Tongue (tissue), 2 donors: Measurements from ENCODE around the gene RAD51. TPM values are rescaled to one million over a fixed set of nuclear protein-coding genes. Genes with fewer than 3 reads are reported as not detected.
"Not testable (repeated sequence)": the region's sequence is repeated elsewhere in the genome, so short reads cannot be mapped to it uniquely, and the experiment has no call there.

ENCODE experiments used
- DNase-seq: peaks from one replicate; pipeline ENCODE4 v3.0.0-alpha.2; 2015
- total RNA-seq: library from RNA; depleted of rRNA; stranded (reverse); fragments of >200 nt; gene quantifications from one replicate; pipeline ENCODE4 v1.2.3, GENCODE V29; 2014

RAD51 gene
- 9.2 TPM for total RNA-seq

GRCh38 chr15:40694688-40695468, at the start of gene RAD51:
Gene RAD51 (plus strand): TSS chr15:40695174. CDS start chr15:40698759, 3,585 bp downstream.
- peak; percentile 98 for DNase-seq

GRCh38 chr15:40647523-40647922, 47.5 kb upstream of the RAD51 start:
- DNase-seq, result no peak

DNA sequence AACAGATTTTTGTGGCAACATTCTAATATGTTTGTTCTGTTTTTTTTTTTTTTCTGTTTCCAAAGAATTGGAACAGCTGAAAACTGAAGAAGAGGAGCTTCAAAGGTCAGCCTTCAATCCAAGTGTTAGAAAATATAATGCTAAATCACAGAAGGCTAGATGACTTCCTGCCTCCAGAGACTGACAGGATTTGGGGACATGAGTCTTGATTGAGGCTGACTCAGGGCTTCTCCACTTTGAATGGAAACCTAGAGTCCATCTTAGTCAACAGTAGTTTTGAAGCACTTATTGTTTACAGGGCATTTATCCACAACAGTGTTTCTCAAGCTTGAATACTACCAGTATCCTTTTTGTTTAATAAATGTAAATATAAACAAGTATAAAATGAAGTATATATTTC, 44.5 kb upstream of the RAD51 start:
- no peak for DNase-seq

- DNase-seq, result no peak
Measured at GRCh38 chr15:40660686-40661085, 34.3 kb upstream of the RAD51 start.

- DNase-seq, result no peak
Measured at GRCh38 chr15:40664909-40665308, 30.1 kb upstream of the RAD51 start.

GRCh38 chr15:40676290-40676689, 18.7 kb upstream of the RAD51 start:
- DNase-seq, result not testable (repeated sequence)

- not testable (repeated sequence) for DNase-seq
Measured at GRCh38 chr15:40676906-40677305, 18.1 kb upstream of the RAD51 start.

DNA sequence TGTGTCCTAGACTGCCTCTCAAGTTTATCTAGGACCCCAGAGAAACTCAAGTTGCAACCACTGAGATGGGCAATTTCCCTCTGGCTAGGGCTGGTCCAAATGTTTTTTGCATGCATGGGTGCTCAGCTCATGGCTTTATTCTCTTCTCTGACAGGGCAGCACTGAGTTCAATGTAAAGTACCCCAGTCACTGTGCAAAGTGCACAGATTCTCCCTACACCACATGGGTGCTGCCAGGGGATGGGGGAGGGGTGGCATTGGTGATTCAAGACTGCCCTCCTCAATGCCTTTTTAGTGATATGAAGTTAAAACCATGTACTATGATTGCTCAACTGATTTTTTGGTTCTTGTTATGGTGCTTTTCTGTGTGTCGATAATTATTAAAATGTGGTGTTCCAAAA, 14.8 kb upstream of the RAD51 start:
- DNase-seq, result no peak

DNA sequence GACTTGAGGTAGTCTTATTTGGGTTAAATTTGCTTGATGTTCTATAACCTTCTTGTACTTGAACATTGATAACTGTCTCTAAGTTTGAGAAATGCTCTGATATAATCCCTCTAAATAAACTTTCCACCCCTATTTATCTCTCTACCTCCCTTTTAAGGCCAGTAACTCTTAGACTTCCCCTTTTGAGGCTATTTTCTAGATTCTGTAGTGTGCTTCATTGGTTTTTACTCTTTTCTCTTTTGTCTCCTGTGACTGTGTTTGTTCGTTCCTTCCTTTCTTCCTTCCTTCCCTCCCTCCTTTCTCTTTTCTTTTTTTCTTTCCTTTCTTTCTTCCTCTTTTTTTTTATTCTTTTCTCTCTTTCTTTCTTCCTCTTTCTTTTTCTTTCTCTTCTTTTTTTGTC, 14.0 kb upstream of the RAD51 start:
- DNase-seq, result not testable (repeated sequence)

- DNase-seq, result no peak
Measured at GRCh38 chr15:40684381-40684780, 10.6 kb upstream of the RAD51 start.

GRCh38 chr15:40685376-40685775, 9.6 kb upstream of the RAD51 start:
- no peak for DNase-seq

DNA sequence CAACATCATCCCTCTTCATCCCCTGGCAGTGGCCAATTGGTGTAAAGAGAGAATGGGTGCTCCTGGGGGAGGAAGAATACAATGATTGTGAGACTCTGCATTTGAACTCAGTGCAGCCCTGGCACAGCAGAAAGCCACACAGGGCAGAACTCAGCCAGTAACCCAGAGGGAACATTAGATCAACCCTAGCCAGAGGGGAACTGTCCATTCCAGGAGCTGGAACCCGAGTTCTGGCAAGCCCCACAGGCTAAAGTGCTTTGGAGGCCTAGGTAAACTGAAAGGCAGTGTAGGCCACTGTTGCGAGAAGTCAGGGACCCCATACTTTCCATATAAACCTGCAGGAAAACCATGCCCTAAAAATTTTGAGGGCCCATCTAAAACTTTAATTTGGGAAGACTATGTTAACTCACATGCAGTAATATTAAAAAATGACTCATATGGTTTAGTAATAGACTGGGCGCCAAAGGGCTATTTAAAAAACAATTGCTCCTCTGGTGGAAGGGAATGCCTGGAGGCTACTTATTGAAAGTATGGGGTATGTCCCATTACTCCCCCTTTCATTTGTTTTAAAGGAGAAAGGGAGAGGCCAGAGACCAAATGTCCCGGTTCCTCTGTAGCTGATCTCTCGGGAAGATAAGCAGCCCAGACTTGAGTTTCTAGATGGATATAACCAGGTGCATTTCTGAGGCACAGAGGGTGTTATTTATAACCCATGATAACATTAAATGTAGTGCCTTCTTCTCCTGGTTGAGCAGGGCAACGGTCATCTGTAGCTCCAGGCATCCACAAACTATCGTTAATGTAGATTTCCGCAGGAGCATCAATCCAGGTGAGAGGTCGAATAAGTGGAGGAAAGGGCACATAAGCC, 5.8 kb upstream of the RAD51 start:
- peak; percentile 26 for DNase-seq

DNA sequence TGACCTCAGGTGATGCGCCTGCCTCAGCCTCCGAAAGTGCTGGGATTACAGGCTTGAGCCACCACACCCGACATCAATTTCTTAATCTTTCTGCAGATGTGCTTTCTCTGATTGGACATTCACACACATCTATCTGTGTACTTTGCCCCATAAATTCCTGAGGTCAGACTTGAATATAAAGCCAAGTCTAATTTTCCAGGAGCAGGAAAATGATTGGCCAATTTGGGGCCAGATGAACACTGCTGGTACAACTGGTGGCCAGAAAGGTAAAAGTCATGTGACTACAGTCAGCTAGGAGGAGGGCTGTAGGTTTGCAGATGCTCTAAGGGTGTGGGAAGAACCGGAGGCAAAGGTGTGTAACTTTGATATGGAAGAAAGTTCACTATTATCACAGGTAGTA, 3.2 kb upstream of the RAD51 start:
- no peak for DNase-seq

GRCh38 chr15:40693904-40694687, 878 bp upstream of the RAD51 start:
- no peak for DNase-seq

DNA sequence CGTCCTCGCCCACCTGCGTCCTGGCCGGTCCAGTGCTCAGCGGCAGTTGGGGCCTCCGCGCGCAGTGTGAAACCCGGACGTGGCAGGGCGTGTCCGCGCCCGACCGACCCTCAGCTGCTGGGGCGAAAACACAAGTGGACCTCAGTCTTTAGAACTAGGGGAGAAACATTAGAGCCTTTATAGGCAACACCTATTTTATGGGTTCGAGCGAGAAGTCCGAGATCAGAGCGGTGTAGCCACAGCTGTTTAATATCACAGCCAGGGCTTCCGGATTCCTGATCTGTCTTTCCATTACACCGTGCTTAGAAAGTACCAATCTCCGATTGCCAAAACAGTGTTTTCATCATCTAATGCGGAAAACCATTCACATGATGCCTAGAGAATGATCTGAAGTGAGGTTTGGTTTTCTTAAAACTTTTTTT, 506 bp downstream of the RAD51 start:
- DNase-seq, result peak; percentile 27

GRCh38 chr15:40696228-40696627, 1.3 kb downstream of the RAD51 start:
- DNase-seq, result no peak

DNA sequence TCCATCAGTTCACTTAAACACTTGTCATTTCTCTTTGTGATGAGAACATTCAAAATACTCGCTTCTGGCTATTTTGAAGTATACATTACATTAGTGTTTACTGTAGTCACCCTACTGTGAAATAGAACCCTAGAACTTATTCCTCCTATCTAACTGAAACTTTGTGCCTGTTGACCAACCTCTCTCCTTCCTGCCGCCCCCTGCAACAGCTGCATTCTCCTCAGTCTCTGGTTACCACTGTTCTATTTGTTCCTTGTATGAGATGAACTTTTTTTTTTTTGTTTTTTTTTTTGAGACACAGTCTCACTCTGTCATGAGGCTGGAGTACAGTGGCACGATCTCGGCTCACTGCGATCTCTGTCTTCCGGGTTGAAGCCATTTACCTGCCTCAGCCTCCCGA, 2.9 kb downstream of the RAD51 start:
- peak; percentile 20 for DNase-seq

DNA sequence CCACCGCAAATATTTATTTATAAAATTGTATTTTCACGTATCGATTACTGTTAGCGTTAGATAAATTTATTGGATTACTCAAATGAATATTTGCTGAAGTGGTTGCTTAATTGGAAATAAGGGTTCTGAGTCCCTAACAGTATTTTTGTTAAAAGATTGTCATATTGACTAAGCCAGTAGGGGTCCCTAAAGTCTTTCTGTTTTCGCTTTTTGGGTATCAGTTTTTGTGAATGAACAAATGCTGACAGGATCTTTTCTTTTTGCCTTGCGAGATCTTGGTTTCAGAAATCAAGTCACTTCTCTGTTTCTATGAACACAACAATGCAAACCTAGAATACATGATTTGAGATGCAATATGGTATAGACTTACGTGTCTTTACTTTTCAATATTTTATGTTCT, 7.1 kb downstream of the RAD51 start:
- no peak for DNase-seq

- DNase-seq, result no peak
Measured at GRCh38 chr15:40706121-40706520, 11.1 kb downstream of the RAD51 start.

DNA sequence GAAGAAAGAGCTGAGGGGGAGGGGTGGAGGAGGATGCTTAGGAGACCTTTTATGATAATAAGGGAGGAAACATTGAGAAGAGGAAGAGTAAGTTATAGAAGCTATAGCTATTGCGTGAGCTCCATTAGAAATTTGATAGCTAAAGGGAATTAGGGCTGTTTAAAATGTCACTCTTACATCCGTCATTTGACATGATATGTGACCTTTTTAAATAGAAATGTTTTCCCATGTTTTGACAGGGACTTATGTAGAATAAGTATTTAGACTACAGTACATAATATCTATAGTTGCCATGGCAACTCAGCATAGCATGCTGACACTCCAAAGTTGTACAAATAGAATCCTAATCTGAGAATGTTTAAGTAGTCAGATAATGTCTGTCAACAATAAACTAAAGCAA, 19.2 kb downstream of the RAD51 start:
- peak; percentile 30 for DNase-seq

DNA sequence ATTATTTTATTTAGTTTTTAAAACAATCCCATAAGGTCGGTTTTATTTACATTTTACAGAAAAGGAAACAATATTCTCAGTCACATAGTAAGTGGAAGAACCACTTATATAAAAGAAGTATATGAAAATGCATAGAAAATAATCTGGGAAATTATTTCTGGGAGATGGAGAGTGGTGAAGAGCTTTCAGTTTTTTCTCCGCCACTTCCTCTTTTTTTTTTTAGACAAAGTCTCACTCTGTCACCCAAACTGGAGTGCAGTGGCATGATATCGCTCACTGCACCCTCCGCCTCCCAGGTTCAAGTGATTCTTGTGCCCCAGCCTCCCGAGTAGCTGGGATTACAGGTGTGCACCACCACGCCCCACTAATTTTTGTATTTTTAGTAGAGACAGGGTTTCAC, 21.2 kb downstream of the RAD51 start:
- no peak for DNase-seq

DNA sequence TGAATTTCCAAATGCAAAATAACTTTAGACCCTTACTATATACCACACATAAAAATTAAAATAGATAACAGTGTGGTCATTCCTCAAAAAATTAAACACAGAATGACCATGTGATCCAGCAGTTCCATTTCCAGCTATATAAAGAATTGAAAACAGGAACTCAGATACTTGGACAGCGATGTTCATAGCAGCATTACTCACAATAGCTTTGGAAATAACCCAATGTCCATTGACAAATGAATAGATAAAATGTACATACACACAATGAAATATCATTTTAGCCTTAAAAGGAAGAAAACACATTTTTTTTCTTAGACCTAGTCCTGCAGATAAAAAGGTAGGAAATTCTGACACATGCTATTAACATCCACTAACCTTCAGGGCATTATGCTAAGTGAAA, 26.7 kb downstream of the RAD51 start:
- no peak for DNase-seq

DNA sequence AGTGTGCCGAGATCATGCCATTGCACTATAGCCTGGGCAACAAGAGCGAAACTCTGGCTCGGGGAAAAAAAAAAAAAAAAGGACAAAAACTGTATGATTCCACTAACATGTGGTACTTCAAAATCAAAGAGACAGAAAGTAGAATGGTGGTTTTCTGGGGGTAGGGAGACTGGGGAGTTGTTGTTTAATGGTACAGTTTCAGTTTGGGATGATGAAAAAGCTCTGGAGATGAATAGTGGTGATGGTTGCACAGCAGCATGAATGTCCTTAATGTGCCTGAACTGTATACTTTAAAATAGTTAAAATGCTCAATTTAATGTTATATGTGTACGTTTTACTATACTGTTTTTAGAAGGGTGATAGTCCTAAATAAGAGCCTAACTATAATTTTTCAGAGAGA, 27.4 kb downstream of the RAD51 start:
- no peak for DNase-seq
